NCI-H2171 treated with DMSO at 0.1 percent for 48 hours (cell line): Measurements from ENCODE around the gene MAML1.

Experiments
- DNase-seq: peaks from one replicate; lab custom pipeline; 2025; lab: John Stamatoyannopoulos, UW

The MAML1 gene

GRCh38 chr5:179804555-179804947, 71.9 kb downstream of the MAML1 start:
- no peak for DNase-seq

DNA sequence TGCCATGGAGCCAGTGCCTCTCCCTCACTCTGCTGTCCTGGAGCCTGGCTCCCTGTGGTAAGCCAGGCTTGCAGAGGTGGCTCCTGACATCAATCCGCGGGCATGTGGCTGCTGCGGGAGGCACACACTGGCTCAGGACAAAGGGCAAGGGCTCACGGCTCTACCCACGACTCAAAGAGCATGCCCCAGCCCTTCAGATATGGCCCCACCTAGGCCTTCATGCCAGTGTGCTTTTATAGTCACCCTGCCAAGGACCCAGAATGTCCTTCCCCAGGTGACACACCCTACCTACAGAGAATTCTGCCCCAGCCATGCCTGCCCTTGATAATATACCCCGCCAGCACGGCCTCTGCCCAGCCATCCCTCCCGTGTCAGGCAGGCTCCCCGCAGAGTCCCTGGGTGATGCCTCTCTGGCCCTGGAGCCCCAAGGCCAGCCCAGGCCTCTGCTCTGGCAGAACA, 72.5 kb downstream of the MAML1 start:
- DNase-seq = no peak

DNA sequence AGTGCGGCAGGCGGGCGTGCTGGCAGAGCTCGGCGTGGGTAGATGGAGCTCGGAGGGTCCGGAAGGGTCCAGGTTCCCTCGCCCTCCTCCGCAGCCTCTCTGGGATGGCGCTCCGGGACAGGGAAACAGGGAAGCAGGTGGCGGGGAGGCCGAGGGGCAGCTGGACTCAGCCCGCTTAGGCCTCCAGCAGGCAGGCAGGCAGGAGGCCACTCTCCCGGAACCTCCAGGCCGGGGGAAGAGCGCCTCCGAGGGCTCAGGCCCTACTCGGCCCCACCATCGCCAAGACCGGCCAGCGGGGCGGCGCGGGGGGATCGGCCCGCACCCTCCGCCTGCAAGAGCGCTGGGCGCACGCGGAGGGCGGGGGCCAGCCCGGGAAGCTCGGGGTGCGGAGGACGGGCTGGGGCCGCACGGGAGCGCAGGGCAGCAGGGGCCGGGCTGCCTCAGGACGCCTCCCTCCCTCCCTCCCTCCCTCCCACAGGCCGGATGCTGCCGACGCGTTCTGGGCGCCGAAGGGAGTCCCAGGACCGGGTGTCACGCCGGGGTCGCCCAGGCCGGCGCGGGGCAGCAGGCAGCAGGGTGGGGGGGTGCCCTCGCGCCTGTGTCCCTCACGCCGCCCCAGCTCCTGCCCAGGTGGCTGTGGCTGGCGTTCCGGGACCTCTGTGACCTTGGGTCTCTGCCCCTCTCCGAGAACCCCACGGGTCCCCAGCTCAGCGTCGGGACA, 73.1 kb downstream of the MAML1 start:
- no peak for DNase-seq

DNA sequence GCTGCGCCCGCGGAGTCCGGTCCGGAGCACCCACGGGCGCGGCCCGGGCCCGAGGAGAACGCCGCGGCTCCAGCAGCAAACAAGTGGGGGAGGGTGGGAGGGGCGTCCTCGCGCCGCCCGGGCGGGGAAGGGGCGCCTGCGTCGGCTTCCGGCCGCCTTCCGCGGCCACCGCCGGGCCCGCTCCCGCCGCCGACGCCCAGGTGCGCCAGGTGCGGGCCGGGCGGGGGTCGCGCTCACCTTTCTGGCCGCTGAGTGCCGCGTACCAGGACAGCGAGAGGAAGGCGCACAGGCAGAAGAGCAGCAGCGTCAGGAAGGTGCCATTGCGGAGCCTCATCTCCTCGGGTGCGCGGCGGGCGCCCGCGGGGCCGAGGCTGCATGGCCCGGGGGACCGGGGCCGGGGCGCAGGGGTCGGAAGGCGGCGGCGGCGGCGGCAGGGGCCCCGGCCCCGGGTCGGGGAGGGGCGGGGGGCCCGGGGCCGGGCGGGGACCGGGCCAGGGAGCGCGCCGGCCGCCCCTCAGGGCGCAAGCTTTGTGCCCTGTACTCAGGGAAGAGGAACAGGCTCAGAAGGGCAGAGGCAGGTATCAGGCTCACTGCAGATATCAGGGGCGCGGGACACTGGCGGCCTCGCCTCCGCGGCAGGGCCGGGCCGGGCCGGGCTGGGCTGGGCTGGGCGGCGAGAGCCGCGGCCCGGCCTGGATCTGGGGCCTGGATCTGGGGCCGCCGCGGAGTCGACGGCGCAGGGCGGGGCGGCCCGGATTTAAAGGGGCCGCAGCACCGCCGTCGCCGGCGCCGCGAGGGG, 73.8 kb downstream of the MAML1 start, which contains the start of gene MGAT4B:
Gene MGAT4B (minus strand): TSS at position 617 of the 799 bp plus-strand sequence. CDS start 283 bp downstream, at position 334.
- DNase-seq = peak; percentile 24

GRCh38 chr5:179812135-179812825, 79.7 kb downstream of the MAML1 start:
- DNase-seq = no peak

GRCh38 chr5:179812997-179813607, 80.5 kb downstream of the MAML1 start:
- no peak for DNase-seq

GRCh38 chr5:179814090-179814489, 81.5 kb downstream of the MAML1 start:
- DNase-seq = no peak

GRCh38 chr5:179815491-179816249, 83.0 kb downstream of the MAML1 start:
- no peak for DNase-seq

- no peak for DNase-seq
These were observed 83.8 kb downstream of the MAML1 start for GRCh38 chr5:179816401-179816795.

DNA sequence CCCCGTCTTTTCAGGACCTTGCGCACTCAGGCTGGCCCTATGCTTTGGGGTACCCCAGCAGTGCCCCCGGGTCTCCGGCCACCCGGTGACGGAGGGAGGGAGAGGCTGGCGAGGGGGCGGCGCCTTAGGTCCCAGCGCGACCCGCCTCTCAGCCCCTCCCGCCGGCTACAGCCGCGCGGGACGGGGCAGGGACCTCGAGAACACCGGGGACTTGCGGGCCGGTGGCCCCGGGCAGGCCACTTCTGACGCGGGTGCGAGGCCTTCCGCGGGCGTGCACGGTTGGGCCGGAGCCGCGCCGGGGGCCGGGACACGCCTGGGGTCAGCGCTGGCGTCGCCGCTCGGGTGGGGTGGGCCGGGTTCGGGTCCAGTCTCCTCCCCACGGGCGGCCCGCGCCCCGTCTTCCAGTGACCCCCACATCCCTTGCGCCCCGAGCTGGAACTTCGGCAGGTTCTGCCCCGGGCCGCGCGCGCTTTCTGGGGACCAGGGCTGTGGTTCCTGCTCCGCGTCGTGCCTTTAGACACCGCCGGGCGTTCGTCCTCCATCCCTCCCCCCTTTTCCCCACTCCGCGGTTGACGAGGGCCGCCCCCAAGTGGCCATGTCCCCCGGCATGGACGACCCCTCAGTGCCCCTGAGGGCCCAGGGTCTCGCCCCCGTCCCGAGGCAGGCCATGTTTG, 84.3 kb downstream of the MAML1 start:
- DNase-seq = no peak

DNA sequence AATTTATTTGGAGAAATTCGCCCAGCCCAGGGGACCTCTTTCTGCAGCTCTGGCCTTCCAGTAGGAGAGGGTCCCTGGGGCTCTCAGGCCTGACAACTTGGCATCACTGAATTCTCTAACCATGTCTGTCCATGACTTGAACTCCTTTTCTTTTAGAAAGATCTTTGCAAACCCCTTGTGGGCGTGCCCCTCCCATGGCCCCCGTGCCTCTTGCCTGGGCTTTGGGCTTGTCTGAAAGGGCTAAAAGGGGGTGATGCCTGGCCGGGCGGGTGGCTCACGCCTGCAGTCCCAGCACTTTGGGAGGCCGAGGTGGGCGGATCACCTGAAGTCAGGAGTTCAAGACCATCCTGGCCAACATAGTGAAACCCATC, 84.8 kb downstream of the MAML1 start:
- DNase-seq = no peak

- DNase-seq = no peak
These were observed 85.5 kb downstream of the MAML1 start for GRCh38 chr5:179817890-179818745.

DNA sequence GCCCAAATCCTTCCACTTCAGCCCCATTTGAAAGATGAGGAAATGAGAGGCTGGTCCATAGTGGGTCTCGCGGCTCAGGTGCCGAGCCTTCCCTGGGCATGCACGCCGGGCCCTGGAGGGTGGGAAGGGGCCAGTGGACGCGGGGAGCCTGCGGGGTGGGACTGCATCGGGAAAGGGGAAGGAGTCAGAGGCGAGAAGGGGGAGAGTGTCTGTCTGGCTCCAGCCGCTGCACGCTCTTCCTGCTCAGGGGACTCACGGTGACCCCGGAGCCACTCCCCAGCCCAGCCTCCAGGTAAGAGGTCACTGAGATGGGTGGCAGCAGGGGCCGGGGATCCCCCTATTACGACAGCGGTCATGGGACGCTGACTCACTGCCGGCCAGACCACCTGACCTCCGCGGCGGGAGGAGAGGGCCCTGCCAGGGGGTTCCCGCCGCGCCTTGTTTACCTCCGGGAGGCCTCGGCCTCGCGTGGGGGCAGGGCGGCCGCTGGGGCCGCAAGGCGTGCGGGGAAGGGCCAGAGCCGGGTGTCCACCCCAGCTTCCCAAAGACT, 86.2 kb downstream of the MAML1 start:
- DNase-seq = peak; percentile 35

- peak; percentile 2 for DNase-seq
These were observed 86.9 kb downstream of the MAML1 start for GRCh38 chr5:179819296-179820126.

DNA sequence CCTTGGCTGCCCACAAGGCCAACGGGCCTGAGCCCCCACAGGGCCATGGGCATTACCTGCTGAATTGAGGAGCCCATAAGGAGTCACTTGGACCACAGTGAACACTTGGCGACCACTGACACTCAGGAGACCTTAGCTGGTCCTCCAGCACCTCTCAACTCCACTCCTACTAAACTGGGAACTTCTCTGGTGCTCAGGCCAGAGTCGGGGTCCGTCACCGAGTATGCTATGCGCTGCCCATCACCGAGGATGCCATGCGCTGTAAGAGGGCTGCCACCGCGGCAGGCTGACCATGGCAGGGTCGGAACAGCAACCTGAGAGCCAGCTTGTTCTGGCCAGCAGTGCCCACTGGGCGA, 87.5 kb downstream of the MAML1 start:
- DNase-seq = no peak

DNA sequence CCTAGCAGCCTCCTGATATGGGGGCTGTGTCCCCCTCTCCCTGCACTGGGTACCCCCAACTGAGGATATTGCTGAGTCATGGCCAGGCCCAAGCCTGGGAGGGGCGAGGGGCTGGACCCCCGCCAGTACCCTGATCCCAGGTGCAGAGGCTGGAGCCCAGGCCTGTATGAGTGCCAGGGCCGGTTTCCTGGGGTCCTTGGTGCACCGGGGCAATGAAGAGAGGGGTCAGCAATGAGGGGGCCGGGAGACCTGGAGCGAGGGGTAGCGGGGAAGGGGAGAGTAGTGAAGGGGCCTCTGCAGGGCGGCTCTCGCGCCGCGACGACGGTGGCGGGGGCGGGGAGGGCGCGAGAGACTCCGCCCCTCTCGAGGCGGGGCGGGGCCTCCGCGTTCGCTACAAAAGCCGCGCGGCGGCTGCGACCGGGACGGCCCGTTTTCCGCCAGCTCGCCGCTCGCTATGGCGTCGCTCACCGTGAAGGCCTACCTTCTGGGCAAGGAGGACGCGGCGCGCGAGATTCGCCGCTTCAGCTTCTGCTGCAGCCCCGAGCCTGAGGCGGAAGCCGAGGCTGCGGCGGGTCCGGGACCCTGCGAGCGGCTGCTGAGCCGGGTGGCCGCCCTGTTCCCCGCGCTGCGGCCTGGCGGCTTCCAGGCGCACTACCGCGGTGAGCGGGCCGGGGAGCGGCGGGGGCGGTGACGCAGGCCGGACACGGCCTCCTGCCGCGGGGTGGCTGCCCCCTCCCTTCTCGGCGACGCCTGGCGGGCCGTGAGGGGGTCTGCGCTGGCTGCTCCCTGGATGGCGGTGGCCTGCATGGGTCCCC, 88.1 kb downstream of the MAML1 start, which contains the start of gene SQSTM1:
Gene SQSTM1 (plus strand): TSS at position 423 of the 815 bp plus-strand sequence. CDS start 32 bp downstream, at position 455.
- peak; percentile 42 for DNase-seq

- DNase-seq = peak; percentile 34
These were observed 88.9 kb downstream of the MAML1 start for GRCh38 chr5:179821298-179822058.
